Effector memory CD4-positive, alpha-beta T cell (primary cell): ENCODE results near the gene RSU1.

ENCODE experiments used
- DNase-seq, 3 donors: peaks; one replicate each; pipeline ENCODE4 v3.0.0-alpha.2; 2020
- H3K27ac ChIP-seq: 2 replicates; pipeline ENCODE4 v1.7.0; 2013; ENCODE audit warnings: mild to moderate bottlenecking, low read length, moderate library complexity; ENCODE audit not compliant: insufficient read depth, poor library complexity, severe bottlenecking
- H3K27me3 ChIP-seq: replicated peaks from 2 replicates; pipeline ENCODE4 v1.7.0; 2013; ENCODE audit warnings: mild to moderate bottlenecking, low read length; ENCODE audit not compliant: insufficient read depth, control insufficient read depth, poor library complexity, severe bottlenecking
- H3K36me3 ChIP-seq: 2 replicates; pipeline ENCODE4 v1.7.0; 2013; ENCODE audit warnings: mild to moderate bottlenecking, low read length, moderate library complexity; ENCODE audit not compliant: control insufficient read depth, insufficient read depth
- H3K4me1 ChIP-seq: 2 replicates; pipeline ENCODE4 v1.7.0; 2013; ENCODE audit warnings: low read length, mild to moderate bottlenecking; ENCODE audit not compliant: control insufficient read depth, insufficient read depth, poor library complexity, severe bottlenecking
- H3K4me3 ChIP-seq: 2 replicates; pipeline ENCODE4 v1.7.0; 2013; ENCODE audit warnings: low read length, low read depth, mild to moderate bottlenecking; ENCODE audit not compliant: insufficient read depth, poor library complexity, severe bottlenecking
- H3K9me3 ChIP-seq: 2 replicates; pipeline ENCODE4 v1.7.0; 2013; ENCODE audit warnings: mild to moderate bottlenecking, low read length, moderate library complexity; ENCODE audit not compliant: control insufficient read depth

Gene RSU1

DNA sequence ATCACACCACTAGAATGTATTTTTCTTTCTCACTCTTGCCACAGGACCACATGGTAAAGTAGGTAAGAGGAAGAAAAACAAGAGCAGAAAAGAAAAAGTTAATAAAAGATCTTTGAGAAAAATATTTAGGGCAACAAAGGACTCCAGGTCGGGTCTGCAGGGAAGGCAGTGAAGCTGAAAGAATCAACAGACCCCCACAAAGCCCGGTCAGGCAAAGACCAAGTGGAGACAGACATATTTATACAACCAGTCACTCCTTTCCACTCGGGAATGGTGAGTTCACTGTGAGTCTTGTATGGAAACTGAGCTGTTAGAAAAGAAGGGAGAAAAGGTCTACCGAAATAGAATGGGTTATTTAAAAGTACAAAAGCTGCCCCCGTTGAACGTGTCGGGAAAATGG, 28.0 kb downstream of the RSU1 start:
- no peak for DNase-seq
- Histone ChIP-seq H3K4me3 (no peak overlapping the region), H3K9me3 (no peaks in the 10 kb centered on the region), H3K4me1 (peaks cover 19% of the 10 kb centered on the region), H3K27me3 (no peaks in the 10 kb centered on the region), H3K27ac (peak overlapping the region; percentile 84), H3K36me3 (no peaks in the 10 kb centered on the region)

DNA sequence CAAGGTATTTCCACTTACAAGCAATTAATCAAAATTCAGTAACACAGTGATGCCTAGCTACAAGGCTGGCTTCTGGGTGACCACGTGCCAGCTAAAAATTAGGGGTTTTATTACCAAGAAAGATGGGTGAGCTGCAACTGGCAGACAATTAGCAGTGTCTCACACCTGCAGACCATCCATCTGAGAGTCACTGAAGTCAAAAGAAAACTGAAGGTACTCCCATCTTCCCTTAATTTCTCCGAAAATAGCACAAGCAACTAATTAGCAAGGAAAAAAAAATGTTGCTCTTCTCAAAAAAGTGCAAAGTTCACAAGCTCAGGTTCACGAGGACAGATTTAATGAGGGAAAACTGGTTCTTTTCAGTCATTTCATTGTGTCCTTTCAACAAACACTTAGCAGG, 28.4 kb downstream of the RSU1 start:
- no peaks in the 10 kb centered on the region for H3K9me3 ChIP-seq
- H3K27me3 ChIP-seq = no peaks in the 10 kb centered on the region
- H3K4me1 ChIP-seq = peaks cover 19% of the 10 kb centered on the region
- no peak for DNase-seq
- no peak overlapping the region for H3K4me3 ChIP-seq
- H3K36me3 ChIP-seq = no peaks in the 10 kb centered on the region
- H3K27ac ChIP-seq = peak overlapping the region; percentile 84

DNA sequence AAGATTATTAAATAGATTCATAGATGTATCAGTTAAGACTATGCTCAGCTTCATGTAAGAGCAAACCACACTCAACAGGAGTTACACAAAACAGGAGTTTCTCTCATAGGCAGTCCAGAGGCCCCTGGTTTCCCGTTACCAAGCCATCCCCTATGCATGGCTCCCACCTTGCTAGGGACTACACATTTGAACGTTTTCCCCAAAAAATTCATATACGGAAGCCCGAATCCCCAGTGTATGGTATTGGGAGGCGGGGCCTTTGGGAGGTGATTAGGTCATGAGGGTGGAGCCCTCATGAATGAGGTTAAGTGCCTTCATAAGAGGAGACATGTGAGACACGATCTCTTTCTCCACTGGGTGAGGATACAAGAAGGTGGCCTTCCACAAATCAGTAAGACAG, 29.1 kb downstream of the RSU1 start:
- H3K27me3 ChIP-seq = no peaks in the 10 kb centered on the region
- peaks cover 19% of the 10 kb centered on the region for H3K4me1 ChIP-seq
- peak in 2 of 3 donors; percentile 9 to 18 for DNase-seq
- H3K27ac ChIP-seq = peak overlapping the region; percentile 84
- H3K4me3 ChIP-seq = no peak overlapping the region
- no peaks in the 10 kb centered on the region for H3K36me3 ChIP-seq
- H3K9me3 ChIP-seq = no peaks in the 10 kb centered on the region

DNA sequence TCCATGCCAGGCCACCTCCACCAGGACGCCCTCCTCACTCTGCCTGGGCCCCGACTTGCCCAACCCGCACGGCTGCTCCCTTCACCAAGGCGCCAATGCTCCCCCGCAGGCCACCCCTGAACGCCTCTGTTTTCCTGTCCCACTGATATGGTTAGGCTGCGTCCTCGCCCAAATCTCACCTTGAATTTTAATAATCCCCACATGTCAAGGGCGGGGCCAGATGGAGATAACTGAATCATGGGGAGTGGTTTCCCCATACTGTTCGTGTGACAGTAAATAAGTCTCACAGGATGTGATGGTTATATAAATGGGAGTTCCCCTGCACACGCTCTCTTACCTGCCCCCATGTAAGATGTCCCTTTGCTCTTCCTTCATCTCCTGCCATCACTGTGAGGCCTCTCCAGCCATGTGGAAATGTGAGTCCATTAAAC, 29.8 kb downstream of the RSU1 start:
- Histone ChIP-seq H3K27me3 (no peaks in the 10 kb centered on the region), H3K36me3 (no peaks in the 10 kb centered on the region), H3K27ac (peak overlapping the region; percentile 84), H3K4me1 (peaks cover 19% of the 10 kb centered on the region), H3K9me3 (no peaks in the 10 kb centered on the region), H3K4me3 (no peak overlapping the region)
- DNase-seq = peak; percentile 62 to 65 (median 64)

DNA sequence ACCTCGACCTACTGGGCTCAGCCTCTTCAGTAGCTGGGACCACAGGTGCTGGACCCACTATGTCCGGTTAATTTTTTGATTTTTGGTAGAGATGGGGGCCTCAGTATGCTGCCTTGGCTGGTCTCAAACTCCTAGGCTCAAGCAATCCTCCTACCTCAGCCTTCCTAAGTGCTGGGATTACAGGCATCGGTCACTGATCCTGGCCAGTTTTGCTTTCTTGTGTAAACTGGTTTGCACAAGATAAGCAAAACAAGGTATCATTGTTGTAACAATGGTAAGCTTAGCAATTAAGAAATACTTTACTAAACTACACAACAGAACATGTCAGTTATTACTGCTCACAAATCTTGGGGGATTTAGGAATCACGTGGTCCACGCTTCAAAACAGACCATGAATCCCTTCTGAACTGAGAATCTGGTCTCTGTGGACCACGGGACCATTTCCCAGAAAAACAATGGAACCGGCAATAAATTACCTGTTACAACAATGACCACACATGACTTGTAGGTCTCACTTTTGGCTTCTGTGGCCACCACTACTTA, 36.8 kb downstream of the RSU1 start:
- H3K9me3 ChIP-seq = no peaks in the 10 kb centered on the region
- H3K4me3 ChIP-seq = no peak overlapping the region
- H3K36me3 ChIP-seq = no peaks in the 10 kb centered on the region
- no peak overlapping the region for H3K27ac ChIP-seq
- H3K4me1 ChIP-seq = no peaks in the 10 kb centered on the region
- no peak for DNase-seq
- no peaks in the 10 kb centered on the region for H3K27me3 ChIP-seq

DNA sequence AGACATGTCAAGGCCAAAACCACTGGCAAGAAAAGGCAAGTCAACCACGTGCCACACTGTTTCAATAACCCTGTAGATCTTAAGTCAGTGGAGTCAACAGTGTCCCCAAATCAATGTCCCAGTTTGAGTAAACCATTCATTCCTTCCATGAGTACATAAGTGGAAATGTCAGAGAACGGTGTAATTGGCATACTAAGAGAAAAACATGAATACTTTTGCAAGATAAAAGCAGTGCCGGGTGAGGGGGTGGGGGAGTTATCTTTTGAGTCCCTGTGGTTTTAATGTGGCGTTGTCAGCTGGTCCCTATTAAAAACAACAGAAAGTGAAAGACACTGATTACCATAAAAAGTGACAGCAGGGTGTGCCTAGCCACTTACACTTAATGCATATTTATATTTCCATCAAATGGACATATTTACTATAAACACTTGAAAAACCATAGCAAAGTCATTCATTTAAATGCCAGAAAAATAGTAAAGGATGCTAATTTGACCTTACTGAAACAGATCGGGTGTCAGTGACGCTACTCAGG, 37.8 kb downstream of the RSU1 start:
- peak in 1 of 3 donors; percentile 4 for DNase-seq
- Histone ChIP-seq H3K36me3 (no peaks in the 10 kb centered on the region), H3K4me3 (no peak overlapping the region), H3K9me3 (no peaks in the 10 kb centered on the region), H3K27ac (no peak overlapping the region), H3K4me1 (no peaks in the 10 kb centered on the region), H3K27me3 (no peaks in the 10 kb centered on the region)

DNA sequence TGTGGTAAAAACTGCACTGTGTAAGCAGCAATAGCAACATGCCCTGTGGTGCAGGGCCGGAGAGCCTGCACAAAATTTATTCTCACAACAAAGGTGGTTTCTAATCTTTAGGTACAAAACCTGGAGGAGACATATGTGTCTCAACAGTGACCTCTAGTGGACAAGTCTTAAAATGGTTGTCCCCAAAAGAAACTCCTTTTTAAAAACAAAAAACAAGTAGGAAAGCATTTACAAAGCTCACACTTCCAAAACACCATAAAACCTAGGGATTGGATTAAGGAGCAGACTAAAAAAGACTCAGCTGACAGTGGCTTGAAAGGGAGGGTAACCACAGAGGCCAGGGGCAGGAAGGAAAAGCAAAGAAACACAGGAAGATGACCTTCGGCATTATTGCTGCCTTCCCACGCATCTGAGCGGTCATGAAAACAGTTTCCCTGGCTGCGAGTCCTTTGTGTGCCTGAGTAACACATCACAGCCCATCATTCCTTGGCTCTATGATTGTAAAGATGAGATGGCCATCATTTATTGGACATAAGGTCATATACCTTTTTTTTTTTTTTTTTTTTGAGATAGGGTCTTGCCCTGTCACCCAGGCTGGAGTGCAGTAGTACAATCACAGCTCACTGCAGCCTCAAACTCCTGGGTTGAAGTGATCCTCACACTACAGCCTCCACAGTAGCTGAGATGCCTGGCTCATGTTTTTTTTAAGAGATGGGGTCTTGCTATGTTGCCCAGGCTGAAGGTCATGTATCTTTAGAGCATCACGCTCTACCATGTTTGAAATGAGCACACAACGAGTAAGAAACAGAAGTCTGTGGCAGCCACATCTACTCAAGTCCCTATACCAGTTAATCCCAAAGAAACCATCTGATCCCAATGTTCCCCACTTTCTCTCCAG, 39.5 kb downstream of the RSU1 start:
- no peak overlapping the region for H3K27ac ChIP-seq
- no peaks in the 10 kb centered on the region for H3K9me3 ChIP-seq
- no peak overlapping the region for H3K4me3 ChIP-seq
- no peak for DNase-seq
- no peaks in the 10 kb centered on the region for H3K4me1 ChIP-seq
- no peaks in the 10 kb centered on the region for H3K27me3 ChIP-seq
- no peaks in the 10 kb centered on the region for H3K36me3 ChIP-seq

DNA sequence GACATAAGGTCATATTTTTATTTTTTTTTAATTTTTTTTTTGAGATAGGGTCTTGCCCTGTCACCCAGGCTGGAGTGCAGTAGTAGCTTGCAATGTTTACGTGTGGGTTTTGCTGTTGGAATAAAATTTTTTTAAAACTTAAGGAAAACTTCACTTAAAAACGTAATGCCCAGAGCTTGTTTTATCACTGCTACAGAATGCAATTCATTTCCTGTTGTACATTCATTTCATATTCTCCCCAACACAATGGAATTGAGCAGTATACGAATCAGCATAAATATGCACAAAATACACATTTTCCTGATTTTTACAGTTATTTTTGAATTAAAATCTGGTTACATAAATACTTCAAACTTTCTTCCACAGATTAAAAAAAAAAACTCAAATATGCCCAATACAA, 40.3 kb downstream of the RSU1 start:
- Histone ChIP-seq H3K4me1 (no peaks in the 10 kb centered on the region), H3K9me3 (no peaks in the 10 kb centered on the region), H3K27me3 (no peaks in the 10 kb centered on the region), H3K27ac (no peak overlapping the region), H3K4me3 (no peak overlapping the region), H3K36me3 (no peaks in the 10 kb centered on the region)
- DNase-seq = no peak

DNA sequence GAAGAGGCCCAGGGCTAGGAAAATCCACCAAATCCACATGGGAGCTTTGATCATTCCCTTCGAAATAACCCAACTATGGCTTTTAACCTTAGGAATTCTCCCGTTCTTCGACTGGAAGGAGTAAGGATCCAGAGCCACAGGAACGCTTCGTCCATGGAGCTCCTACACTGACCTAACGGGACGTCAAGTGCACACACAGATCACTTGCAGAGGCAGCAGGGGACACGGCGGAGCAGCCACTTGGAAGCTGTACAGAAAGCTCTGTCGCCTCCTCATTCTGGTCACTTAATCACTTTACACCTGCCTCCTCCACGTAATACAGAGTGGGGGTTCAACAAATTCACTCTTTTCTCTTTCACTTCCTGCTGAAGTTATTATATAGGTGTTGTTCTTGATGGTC, 43.9 kb downstream of the RSU1 start:
- Histone ChIP-seq H3K9me3 (no peaks in the 10 kb centered on the region), H3K36me3 (no peaks in the 10 kb centered on the region), H3K4me3 (no peak overlapping the region), H3K27me3 (no peaks in the 10 kb centered on the region), H3K4me1 (no peaks in the 10 kb centered on the region), H3K27ac (no peak overlapping the region)
- DNase-seq = no peak

DNA sequence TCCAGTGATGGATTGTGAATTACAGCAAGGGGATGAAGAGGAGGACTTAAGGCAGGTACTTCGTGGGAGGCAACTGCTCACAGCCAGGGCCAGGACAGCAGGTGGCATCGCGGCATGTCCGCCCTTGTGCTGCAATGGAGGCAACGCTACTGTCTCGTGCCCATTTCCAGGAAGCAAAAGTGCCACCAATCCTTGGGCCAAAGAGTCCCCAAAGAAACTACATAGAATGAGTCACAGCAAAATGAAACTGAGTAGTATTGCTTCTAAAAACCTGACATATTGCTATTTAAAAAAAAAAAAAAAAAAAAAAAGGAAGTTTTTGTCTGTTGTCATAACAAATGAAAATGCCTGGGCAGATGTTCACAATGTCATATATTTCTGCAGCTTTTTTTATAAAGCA, 46.6 kb downstream of the RSU1 start:
- Histone ChIP-seq H3K27me3 (no peaks in the 10 kb centered on the region), H3K9me3 (no peaks in the 10 kb centered on the region), H3K27ac (no peak overlapping the region), H3K36me3 (no peaks in the 10 kb centered on the region), H3K4me3 (no peak overlapping the region), H3K4me1 (no peaks in the 10 kb centered on the region)
- DNase-seq = no peak
